ENCODE data around the gene SLC35B2.

DNA sequence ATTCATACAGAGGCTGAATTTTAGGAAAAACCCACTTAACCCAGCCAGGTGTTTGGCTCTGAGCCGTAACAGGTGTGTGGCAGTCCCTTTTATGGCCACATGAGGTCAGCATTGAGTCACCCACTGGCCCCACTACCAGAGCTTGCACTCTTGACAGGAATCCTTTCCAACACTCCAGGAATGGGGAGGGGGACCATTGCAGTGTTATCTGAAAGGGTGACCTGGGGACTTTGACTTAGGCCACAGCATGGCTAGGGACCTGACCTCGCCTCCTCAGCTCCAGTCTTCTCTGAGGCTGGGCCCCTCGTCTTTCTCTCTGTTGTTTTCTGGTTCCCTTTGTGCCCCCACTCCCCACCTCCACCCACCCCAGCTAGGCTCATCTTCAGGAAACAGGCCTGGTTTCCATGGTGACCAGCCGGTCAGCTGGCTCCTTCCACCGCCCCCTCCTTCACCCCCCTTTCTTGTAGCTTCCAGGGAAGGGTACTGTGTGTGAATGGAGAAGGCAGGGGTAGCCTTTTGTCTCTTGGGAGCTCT, 10.8 kb upstream of the SLC35B2 start:
- TF ChIP-seq GATA3 (IDR thresholded peaks at IDR 0.05; ENCODE audit: low read depth, low read length) (no peak), GATA2 (IDR thresholded peaks at IDR 0.05; ENCODE audit: low read depth, low read length) (no peak)
